Fibroblast of lung (primary cell): ENCODE measurements around the gene CAMSAP2. TPM values are rescaled to one million over a fixed set of nuclear protein-coding genes. Genes with fewer than 3 reads are reported as not detected.
A peak's percentile ranks its signal among the peaks of the same experiment; 100 is the strongest.
"Not testable (repeated sequence)": the region's sequence is repeated elsewhere in the genome, so short reads cannot be mapped to it uniquely, and the experiment has no call there.

ENCODE experiments used
- DNase-seq, 2 donors: peaks; one replicate each; pipeline versions ENCODE4 v3.0.0 to v3.0.0-alpha.2; 2010; ENCODE audit warnings: low read depth in 2 of 2
- H2AFZ ChIP-seq: 2 replicates; pipeline ENCODE4 v1.5.1; 2012; ENCODE audit warnings: low read length, control low read depth, inconsistent platforms
- H3K27ac ChIP-seq: 2 replicates; pipeline ENCODE4 v1.5.1; 2011; ENCODE audit warnings: low read length, control low read depth; ENCODE audit not compliant: insufficient read depth
- H3K27me3 ChIP-seq: 2 replicates; pipeline ENCODE4 v1.5.1; 2011; ENCODE audit warnings: mild to moderate bottlenecking, low read length; ENCODE audit not compliant: control insufficient read depth, insufficient read depth
- H3K36me3 ChIP-seq: 2 replicates; pipeline ENCODE4 v1.5.1; 2011; ENCODE audit warnings: low read length; ENCODE audit not compliant: control insufficient read depth, insufficient read depth
- H3K4me1 ChIP-seq: 2 replicates; pipeline ENCODE4 v1.5.1; 2011; ENCODE audit warnings: low read length; ENCODE audit not compliant: control insufficient read depth, insufficient read depth; ENCODE audit errors: extremely low read depth
- H3K4me2 ChIP-seq: 2 replicates; pipeline ENCODE4 v1.5.1; 2011; ENCODE audit warnings: low read length, control low read depth; ENCODE audit not compliant: insufficient read depth; ENCODE audit errors: extremely low read depth
- H3K4me3 ChIP-seq, 4 experiments: fragments of 200-600 bp in 1 of 4; sonication (generic) in 1 of 4; replicated peaks in 1 of 4; 2 replicates each; pipeline ENCODE4 v1.5.1; 2011 to 2016; ENCODE audit warnings: low read length in 4 of 4, low read depth in 3 of 4, mild to moderate bottlenecking in 3 of 4, control low read depth in 2 of 4, inconsistent platforms in 1 of 4, mixed read lengths in 1 of 4; ENCODE audit not compliant: insufficient read depth in 1 of 4; ENCODE audit errors: control extremely low read depth in 1 of 4
- H3K79me2 ChIP-seq: 2 replicates; pipeline ENCODE4 v1.5.1; 2012; ENCODE audit warnings: mild to moderate bottlenecking, low read length, inconsistent platforms; ENCODE audit not compliant: control insufficient read depth, insufficient read depth
- H3K9ac ChIP-seq: 2 replicates; pipeline ENCODE4 v1.5.1; 2011; ENCODE audit warnings: mild to moderate bottlenecking, low read length, control low read depth; ENCODE audit not compliant: insufficient read depth
- H3K9me3 ChIP-seq: 2 replicates; pipeline ENCODE4 v1.5.1; 2012; ENCODE audit warnings: low read depth, low read length; ENCODE audit not compliant: control insufficient read depth, insufficient read depth
- H4K20me1 ChIP-seq: 2 replicates; pipeline ENCODE4 v1.5.1; 2011; ENCODE audit warnings: low read length; ENCODE audit not compliant: control insufficient read depth, insufficient read depth; ENCODE audit errors: extremely low read depth
- CTCF ChIP-seq, 2 donors: IDR thresholded peaks in 1 of 2; conservative IDR thresholded peaks in 1 of 2; 1 replicate in 1 of 2; 2 replicates in 1 of 2; pipeline ENCODE4 v1.5.1; 2011 to 2012; ENCODE audit warnings: low read length in 2 of 2, control low read depth in 1 of 2, inconsistent platforms in 1 of 2, low read depth in 1 of 2, mild to moderate bottlenecking in 1 of 2
- EZH2 ChIP-seq: IDR thresholded peaks from 2 replicates; pipeline ENCODE4 v1.5.1; 2012; ENCODE audit warnings: low read length, control low read depth, mild to moderate bottlenecking; ENCODE audit errors: missing control alignments
- polyA plus RNA-seq, 2 donors: library from polyadenylated mRNA; depleted of rRNA in 1 of 2; stranded (reverse) in 1 of 2; unstranded in 1 of 2; fragments of >200 nt; gene quantifications; 2 replicates each; pipeline ENCODE4 v1.2.1, GENCODE V29; 2011 to 2012; ENCODE audit warnings: missing spikeins in 1 of 2
- total RNA-seq: library from RNA; depleted of rRNA; stranded (reverse); fragments of >200 nt; gene quantifications from 2 replicates; pipeline ENCODE4 v1.2.1, GENCODE V29; 2014

Gene CAMSAP2
- total and polyA plus RNA-seq, 2 donors (not counting 1 experiment from before 2014, with no cell fraction given): 22.3 to 32.5 TPM

DNA sequence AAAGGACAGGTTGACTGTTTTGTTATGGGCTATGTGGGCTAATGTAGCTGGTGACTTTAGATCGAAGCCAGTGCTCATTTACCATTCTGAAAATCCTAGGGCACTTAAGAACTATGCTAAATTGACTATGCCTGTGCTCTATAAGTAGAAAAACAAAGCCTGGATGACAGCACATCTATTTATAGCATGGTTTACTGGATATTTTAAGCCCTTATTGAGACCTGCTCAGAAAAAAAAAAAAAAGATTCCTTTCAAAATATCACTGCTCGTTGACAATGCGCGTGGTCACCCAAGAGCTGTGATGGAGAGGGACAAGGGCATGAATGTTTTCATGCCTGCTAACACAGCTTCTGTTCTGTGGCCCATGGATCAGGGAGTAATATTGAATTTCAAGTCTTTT, 48.1 kb downstream of the CAMSAP2 start:
- no peaks in the 10 kb centered on the region for H4K20me1 ChIP-seq
- no peaks in the 10 kb centered on the region for H3K9me3 ChIP-seq
- DNase-seq: no peak
- no peak overlapping the region for H3K27ac ChIP-seq
- peaks cover 2% of the 10 kb centered on the region for H3K4me1 ChIP-seq
- TF ChIP-seq CTCF (conservative IDR thresholded peaks at IDR 0.05 in 1 of 2, IDR thresholded peaks at IDR 0.05 in 1 of 2; ENCODE audit: low read depth in 1 of 2, low read length in 2 of 2) (no peak), EZH2 (no peak)
- H3K79me2 ChIP-seq: peaks cover 49% of the 10 kb centered on the region
- no peak overlapping the region for H3K4me2 ChIP-seq
- no peak overlapping the region for H3K9ac ChIP-seq
- no peak overlapping the region for H2AFZ ChIP-seq
- H3K27me3 ChIP-seq: no peaks in the 10 kb centered on the region
- peaks cover 1% of the 10 kb centered on the region for H3K36me3 ChIP-seq
- H3K4me3 ChIP-seq: no peak overlapping the region

DNA sequence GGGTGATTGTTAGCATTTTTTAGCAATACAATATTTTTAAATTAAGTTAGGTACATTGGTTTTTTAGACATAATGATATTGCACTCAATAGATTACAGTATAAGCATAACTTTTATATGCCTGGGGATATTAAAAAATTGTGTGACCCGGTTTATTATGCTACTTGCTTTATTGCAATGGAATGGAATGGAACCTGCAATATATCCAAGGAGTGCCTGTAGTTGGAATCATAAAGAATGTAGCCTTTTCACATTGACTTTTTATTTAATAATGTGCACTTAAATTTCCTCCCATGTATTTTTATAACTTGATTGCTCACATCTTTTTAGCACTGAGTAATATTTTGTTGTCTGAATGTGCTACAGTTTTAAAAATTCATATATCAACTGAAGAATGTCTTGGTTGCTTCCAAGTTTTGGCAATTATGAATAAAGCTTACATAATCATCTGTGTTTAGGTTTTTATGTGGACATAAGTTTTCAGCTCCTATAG, 49.2 kb downstream of the CAMSAP2 start:
- H2AFZ ChIP-seq: no peak overlapping the region
- H3K27ac ChIP-seq: no peak overlapping the region
- H3K36me3 ChIP-seq: no peaks in the 10 kb centered on the region
- no peak overlapping the region for H3K9ac ChIP-seq
- TF ChIP-seq CTCF (conservative IDR thresholded peaks at IDR 0.05 in 1 of 2, IDR thresholded peaks at IDR 0.05 in 1 of 2; ENCODE audit: low read depth in 1 of 2, low read length in 2 of 2): no peak
- TF ChIP-seq EZH2: no peak
- no peak overlapping the region for H3K4me3 ChIP-seq
- no peaks in the 10 kb centered on the region for H3K9me3 ChIP-seq
- no peak overlapping the region for H3K4me2 ChIP-seq
- peaks cover 2% of the 10 kb centered on the region for H3K4me1 ChIP-seq
- DNase-seq: no peak
- no peaks in the 10 kb centered on the region for H4K20me1 ChIP-seq
- H3K27me3 ChIP-seq: no peaks in the 10 kb centered on the region
- H3K79me2 ChIP-seq: peaks cover 51% of the 10 kb centered on the region

GRCh38 chr1:200791012-200791411, 52.3 kb downstream of the CAMSAP2 start:
- H3K9me3 ChIP-seq, H3K9ac ChIP-seq, H3K4me1 ChIP-seq, H2AFZ ChIP-seq, H3K27me3 ChIP-seq, H3K36me3 ChIP-seq, H3K4me3 ChIP-seq, H4K20me1 ChIP-seq, H3K4me2 ChIP-seq, H3K27ac ChIP-seq: not testable (repeated sequence)
- peak in 1 of 2 donors; percentile 16 for DNase-seq
- H3K79me2 ChIP-seq: peaks cover 42% of the 10 kb centered on the region
